Liver (tissue), 9 donors: ENCODE results near the gene IPMK. TPM values are rescaled to one million over a fixed set of nuclear protein-coding genes. Genes with fewer than 3 reads are reported as not detected.
A peak's percentile ranks its signal among the peaks of the same experiment; 100 is the strongest.

ENCODE experiments used
- DNase-seq: peaks from one replicate; pipeline ENCODE4 v3.0.0-alpha.2; 2017; ENCODE audit warnings: low spot score
- H3K27ac ChIP-seq, 2 donors: one replicate each; pipeline ENCODE4 v1.7.0; 2013; ENCODE audit warnings: inconsistent platforms in 2 of 2, low read length in 2 of 2, control low read depth in 1 of 2, low read depth in 1 of 2, mild to moderate bottlenecking in 1 of 2
- H3K27me3 ChIP-seq, 4 donors: one replicate each; pipeline versions ENCODE4 v1.6.1 to v1.7.0; 2013; ENCODE audit warnings: low read length in 3 of 4, inconsistent platforms in 1 of 4, mild to moderate bottlenecking in 1 of 4, moderate library complexity in 1 of 4; ENCODE audit not compliant: control insufficient read depth in 4 of 4, insufficient read depth in 4 of 4
- H3K36me3 ChIP-seq, 4 donors: one replicate each; pipeline versions ENCODE4 v1.6.1 to v1.7.0; 2013; ENCODE audit warnings: low read length in 3 of 4, mild to moderate bottlenecking in 3 of 4, low read depth in 1 of 4, moderate library complexity in 1 of 4; ENCODE audit not compliant: control insufficient read depth in 4 of 4, insufficient read depth in 3 of 4
- H3K4me1 ChIP-seq, 4 donors: one replicate each; pipeline versions ENCODE4 v1.6.1 to v1.7.0; 2013; ENCODE audit warnings: low read length in 3 of 4, mild to moderate bottlenecking in 3 of 4, moderate library complexity in 1 of 4; ENCODE audit not compliant: control insufficient read depth in 4 of 4, insufficient read depth in 4 of 4
- H3K4me3 ChIP-seq, 3 donors: one replicate each; pipeline versions ENCODE4 v1.6.1 to v1.7.0; 2013; ENCODE audit warnings: low read length in 3 of 3, control low read depth in 1 of 3, low read depth in 1 of 3, mild to moderate bottlenecking in 1 of 3
- H3K9ac ChIP-seq, 2 donors: one replicate each; pipeline ENCODE4 v1.7.0; 2013; ENCODE audit warnings: low read length in 2 of 2, mild to moderate bottlenecking in 2 of 2, moderate library complexity in 2 of 2, control low read depth in 1 of 2, low read depth in 1 of 2
- H3K9me3 ChIP-seq, 4 donors: one replicate each; pipeline versions ENCODE4 v1.6.1 to v1.7.0; 2013; ENCODE audit warnings: low read length in 3 of 4; ENCODE audit not compliant: control insufficient read depth in 4 of 4
- EGR1 ChIP-seq, 2 donors: IDR thresholded peaks; 2 replicates each; pipeline ENCODE4 v1.6.1; 2016 to 2018; ENCODE audit warnings: antibody characterized with exemption in 2 of 2, low read depth in 2 of 2
- FOXA1 ChIP-seq: IDR thresholded peaks from 2 replicates; pipeline ENCODE4 v1.6.1; 2016; ENCODE audit warnings: antibody characterized with exemption
- FOXA2 ChIP-seq: IDR thresholded peaks from 2 replicates; pipeline ENCODE4 v1.6.1; 2016; ENCODE audit warnings: antibody characterized with exemption
- GABPA ChIP-seq, 2 donors: IDR thresholded peaks in 1 of 2; conservative IDR thresholded peaks in 1 of 2; 2 replicates each; pipeline ENCODE4 v1.6.1; 2016; ENCODE audit warnings: antibody characterized with exemption in 2 of 2, mild to moderate bottlenecking in 1 of 2, moderate library complexity in 1 of 2
- HNF4A ChIP-seq, 2 donors: conservative IDR thresholded peaks; 2 replicates each; pipeline ENCODE4 v1.6.1; 2016; ENCODE audit warnings: antibody characterized with exemption in 2 of 2, mild to moderate bottlenecking in 2 of 2
- HNF4G ChIP-seq: IDR thresholded peaks from 2 replicates; pipeline ENCODE4 v1.6.1; 2016; ENCODE audit warnings: antibody characterized with exemption
- JUND ChIP-seq, 2 donors: IDR thresholded peaks; 2 replicates each; pipeline ENCODE4 v1.6.1; 2016; ENCODE audit warnings: antibody characterized with exemption in 2 of 2
- NR2F2 ChIP-seq: IDR thresholded peaks from 2 replicates; pipeline ENCODE4 v1.6.1; 2016; ENCODE audit warnings: antibody characterized with exemption
- RAD21 ChIP-seq, 2 donors: IDR thresholded peaks; 2 replicates each; pipeline ENCODE4 v1.6.1; 2016; ENCODE audit warnings: antibody characterized with exemption in 2 of 2, mild to moderate bottlenecking in 2 of 2
- RXRA ChIP-seq, 2 donors: IDR thresholded peaks; 2 replicates each; pipeline ENCODE4 v1.6.1; 2017 to 2018; ENCODE audit warnings: antibody characterized with exemption in 2 of 2, mild to moderate bottlenecking in 1 of 2
- SP1 ChIP-seq: IDR thresholded peaks from 2 replicates; pipeline ENCODE4 v1.6.1; 2018; ENCODE audit warnings: antibody characterized with exemption, mild to moderate bottlenecking
- TAF1 ChIP-seq: conservative IDR thresholded peaks from 2 replicates; pipeline ENCODE4 v1.6.1; 2016; ENCODE audit warnings: antibody characterized with exemption, mild to moderate bottlenecking
- YY1 ChIP-seq: IDR thresholded peaks from 2 replicates; pipeline ENCODE4 v1.6.1; 2016; ENCODE audit warnings: antibody characterized with exemption, mild to moderate bottlenecking
- WGBS: extraction: QIAGEN DNeasy Blood & Tissue Kit; methylation state at CpG from one replicate; pipeline ENCODE4 v1.1.7; 2013; 5-methylcytosine and 5-hydroxymethylcytosine counted together
- polyA plus RNA-seq, 2 donors: library from polyadenylated mRNA; stranded (reverse) in 1 of 2; unstranded in 1 of 2; fragments of 200-250 nt in 1 of 2; fragments of >200 nt in 1 of 2; fragmentation: Nextera tagmentation in 1 of 2; extraction: Ambion mirVana in 1 of 2; gene quantifications; one replicate each; pipeline versions ENCODE4 v1.2.1 to v1.2.3, GENCODE V29; 2013 to 2015
- total RNA-seq, 2 donors: library from RNA; depleted of rRNA; stranded (reverse); fragments of >200 nt; gene quantifications; one replicate each; pipeline ENCODE4 v1.2.3, GENCODE V29; 2014
- TF ChIP-seq, protein P1 (sequence below): IDR thresholded peaks from 2 replicates; pipeline ENCODE4 v1.6.1; 2016; ENCODE audit warnings: antibody characterized with exemption, mild to moderate bottlenecking
- TF ChIP-seq, protein P2 (sequence below): fragments of 150-350 bp; IDR thresholded peaks from 2 replicates; pipeline ENCODE4 v1.5.1; 2017; ENCODE audit warnings: improper control_type of control experiment, low read depth, low read length; ENCODE audit not compliant: missing input control
- TF ChIP-seq, protein P3 (sequence below): IDR thresholded peaks from 2 replicates; pipeline ENCODE4 v1.6.1; 2016; ENCODE audit warnings: antibody characterized with exemption
- TF ChIP-seq, protein P4 (sequence below): IDR thresholded peaks from 2 replicates; pipeline ENCODE4 v1.6.1; 2016; ENCODE audit warnings: antibody characterized with exemption
- TF ChIP-seq, protein P5 (sequence below): IDR thresholded peaks from 2 replicates; pipeline ENCODE4 v1.6.1; 2016; ENCODE audit warnings: antibody characterized with exemption
- donor health status: healthy.
- donor health status: healthy.
- donor health status: healthy.
- donor health status: healthy.
- donor health status: healthy.

Gene IPMK
- total and polyA plus RNA-seq, 4 donors: 1.4 to 5.2 (median 3.3) TPM

DNA sequence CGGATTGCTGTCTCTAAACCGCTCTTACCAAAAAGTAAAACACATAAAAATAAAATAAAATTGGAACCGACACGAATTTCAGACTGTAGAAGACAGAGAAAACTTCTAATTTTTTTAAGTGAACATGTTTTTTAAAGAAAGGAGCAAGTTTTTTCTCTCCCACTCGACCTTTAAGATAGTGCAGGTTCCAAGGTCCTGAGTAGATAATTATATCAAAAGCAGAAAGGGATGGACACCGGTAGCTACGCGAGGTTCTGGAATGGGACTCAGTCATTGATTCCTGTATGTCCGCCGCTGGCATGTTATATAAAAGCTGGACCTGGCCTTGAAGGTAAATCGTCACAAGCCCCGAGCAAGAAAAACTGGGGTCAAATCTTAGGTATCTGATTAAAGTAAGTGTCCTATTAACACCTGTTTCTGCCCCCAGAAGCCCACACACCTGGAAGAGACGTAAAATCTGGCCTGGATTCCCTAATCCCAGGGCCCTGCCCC, 806 bp upstream of the IPMK start:
- Histone ChIP-seq H3K36me3 (no peaks in the 10 kb centered on the region), H3K27ac (peak overlapping the region; percentile 95 to 98), H3K9ac (peak overlapping the region; percentile 77 to 92), H3K4me3 (peak overlapping the region; percentile 41 to 84 (median 71)), H3K9me3 (no peaks in the 10 kb centered on the region), H3K4me1 (peaks cover 3 to 21% (median 15%) of the 10 kb centered on the region in 4 donors), H3K27me3 (no peaks in the 10 kb centered on the region)
- no peak for DNase-seq
- WGBS: under 1% methylated on average over 13 of the region's 13 CpGs
- TF ChIP-seq NR2F2 (peak; percentile 16), RAD21 (IDR thresholded peaks at IDR 0.05) (no peak)

DNA sequence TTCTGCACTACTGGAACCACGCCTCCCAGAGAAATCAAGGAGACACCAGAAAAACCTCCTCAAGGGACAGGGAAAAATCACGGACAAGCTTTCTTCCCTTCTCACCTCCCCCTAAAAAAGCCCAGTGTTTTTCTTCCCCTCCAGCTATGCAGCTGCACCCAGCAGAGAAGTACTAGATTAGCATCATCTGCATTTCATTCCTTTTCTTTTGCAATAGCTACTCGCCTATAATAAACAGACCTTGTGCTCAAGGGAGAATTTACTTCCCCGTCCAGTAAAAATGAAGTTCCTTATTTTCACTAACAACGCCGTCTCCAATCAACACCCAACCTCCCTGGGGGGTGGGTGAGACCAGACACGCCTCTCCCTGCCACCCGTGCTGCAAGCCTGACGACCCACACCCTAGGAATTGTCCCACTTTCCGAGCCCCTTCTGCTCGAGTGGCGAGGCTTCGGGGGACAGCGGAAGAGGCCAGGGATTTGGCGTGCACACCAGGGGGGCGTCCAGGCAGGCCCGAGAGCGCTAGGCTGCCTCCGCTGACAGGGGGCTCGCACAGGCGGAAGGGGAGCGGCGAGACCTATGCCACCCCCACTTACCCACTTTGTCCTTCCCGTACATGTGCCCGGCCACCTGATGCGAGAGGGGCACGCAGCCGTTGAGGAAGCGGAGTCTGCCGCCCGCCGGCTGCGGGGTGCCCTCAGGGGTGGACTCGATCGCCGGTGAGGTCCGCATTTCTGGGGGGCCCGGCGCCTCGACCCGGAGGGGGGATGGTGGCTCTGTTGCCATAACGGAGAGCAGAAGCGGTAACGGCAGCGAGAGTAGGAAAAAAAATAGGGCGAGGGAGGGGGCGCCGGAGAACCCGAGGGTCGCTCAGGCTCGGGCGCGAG, 625 bp downstream of the IPMK start:
- no peaks in the 10 kb centered on the region for H3K9me3 ChIP-seq

More for the DNA sequence above, 625 bp downstream of the IPMK start:
- peak overlapping the region; percentile 75 to 86 for H3K9ac ChIP-seq
- H3K27ac ChIP-seq: peak overlapping the region; percentile 95 to 98
- H3K4me1 ChIP-seq: peaks cover 2 to 21% (median 15%) of the 10 kb centered on the region in 4 donors
- H3K36me3 ChIP-seq: no peaks in the 10 kb centered on the region
- peak overlapping the region; percentile 41 to 71 (median 63) for H3K4me3 ChIP-seq
- under 1% methylated on average over 53 of the region's 53 CpGs for WGBS
- no peak for TF ChIP-seq FOXA2
- TF ChIP-seq, protein P1, sequence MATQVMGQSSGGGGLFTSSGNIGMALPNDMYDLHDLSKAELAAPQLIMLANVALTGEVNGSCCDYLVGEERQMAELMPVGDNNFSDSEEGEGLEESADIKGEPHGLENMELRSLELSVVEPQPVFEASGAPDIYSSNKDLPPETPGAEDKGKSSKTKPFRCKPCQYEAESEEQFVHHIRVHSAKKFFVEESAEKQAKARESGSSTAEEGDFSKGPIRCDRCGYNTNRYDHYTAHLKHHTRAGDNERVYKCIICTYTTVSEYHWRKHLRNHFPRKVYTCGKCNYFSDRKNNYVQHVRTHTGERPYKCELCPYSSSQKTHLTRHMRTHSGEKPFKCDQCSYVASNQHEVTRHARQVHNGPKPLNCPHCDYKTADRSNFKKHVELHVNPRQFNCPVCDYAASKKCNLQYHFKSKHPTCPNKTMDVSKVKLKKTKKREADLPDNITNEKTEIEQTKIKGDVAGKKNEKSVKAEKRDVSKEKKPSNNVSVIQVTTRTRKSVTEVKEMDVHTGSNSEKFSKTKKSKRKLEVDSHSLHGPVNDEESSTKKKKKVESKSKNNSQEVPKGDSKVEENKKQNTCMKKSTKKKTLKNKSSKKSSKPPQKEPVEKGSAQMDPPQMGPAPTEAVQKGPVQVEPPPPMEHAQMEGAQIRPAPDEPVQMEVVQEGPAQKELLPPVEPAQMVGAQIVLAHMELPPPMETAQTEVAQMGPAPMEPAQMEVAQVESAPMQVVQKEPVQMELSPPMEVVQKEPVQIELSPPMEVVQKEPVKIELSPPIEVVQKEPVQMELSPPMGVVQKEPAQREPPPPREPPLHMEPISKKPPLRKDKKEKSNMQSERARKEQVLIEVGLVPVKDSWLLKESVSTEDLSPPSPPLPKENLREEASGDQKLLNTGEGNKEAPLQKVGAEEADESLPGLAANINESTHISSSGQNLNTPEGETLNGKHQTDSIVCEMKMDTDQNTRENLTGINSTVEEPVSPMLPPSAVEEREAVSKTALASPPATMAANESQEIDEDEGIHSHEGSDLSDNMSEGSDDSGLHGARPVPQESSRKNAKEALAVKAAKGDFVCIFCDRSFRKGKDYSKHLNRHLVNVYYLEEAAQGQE: no peak
- TF ChIP-seq RXRA (IDR thresholded peaks at IDR 0.05): no peak
- TF ChIP-seq, protein P2, sequence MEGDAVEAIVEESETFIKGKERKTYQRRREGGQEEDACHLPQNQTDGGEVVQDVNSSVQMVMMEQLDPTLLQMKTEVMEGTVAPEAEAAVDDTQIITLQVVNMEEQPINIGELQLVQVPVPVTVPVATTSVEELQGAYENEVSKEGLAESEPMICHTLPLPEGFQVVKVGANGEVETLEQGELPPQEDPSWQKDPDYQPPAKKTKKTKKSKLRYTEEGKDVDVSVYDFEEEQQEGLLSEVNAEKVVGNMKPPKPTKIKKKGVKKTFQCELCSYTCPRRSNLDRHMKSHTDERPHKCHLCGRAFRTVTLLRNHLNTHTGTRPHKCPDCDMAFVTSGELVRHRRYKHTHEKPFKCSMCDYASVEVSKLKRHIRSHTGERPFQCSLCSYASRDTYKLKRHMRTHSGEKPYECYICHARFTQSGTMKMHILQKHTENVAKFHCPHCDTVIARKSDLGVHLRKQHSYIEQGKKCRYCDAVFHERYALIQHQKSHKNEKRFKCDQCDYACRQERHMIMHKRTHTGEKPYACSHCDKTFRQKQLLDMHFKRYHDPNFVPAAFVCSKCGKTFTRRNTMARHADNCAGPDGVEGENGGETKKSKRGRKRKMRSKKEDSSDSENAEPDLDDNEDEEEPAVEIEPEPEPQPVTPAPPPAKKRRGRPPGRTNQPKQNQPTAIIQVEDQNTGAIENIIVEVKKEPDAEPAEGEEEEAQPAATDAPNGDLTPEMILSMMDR: no peak
- no peak for TF ChIP-seq JUND (IDR thresholded peaks at IDR 0.05)
- TF ChIP-seq GABPA (IDR thresholded peaks at IDR 0.05 in 1 of 2, conservative IDR thresholded peaks at IDR 0.05 in 1 of 2): no peak
- TF ChIP-seq, protein P3, sequence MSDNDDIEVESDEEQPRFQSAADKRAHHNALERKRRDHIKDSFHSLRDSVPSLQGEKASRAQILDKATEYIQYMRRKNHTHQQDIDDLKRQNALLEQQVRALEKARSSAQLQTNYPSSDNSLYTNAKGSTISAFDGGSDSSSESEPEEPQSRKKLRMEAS: no peak
- no peak for TF ChIP-seq NR2F2
- TF ChIP-seq, protein P4, sequence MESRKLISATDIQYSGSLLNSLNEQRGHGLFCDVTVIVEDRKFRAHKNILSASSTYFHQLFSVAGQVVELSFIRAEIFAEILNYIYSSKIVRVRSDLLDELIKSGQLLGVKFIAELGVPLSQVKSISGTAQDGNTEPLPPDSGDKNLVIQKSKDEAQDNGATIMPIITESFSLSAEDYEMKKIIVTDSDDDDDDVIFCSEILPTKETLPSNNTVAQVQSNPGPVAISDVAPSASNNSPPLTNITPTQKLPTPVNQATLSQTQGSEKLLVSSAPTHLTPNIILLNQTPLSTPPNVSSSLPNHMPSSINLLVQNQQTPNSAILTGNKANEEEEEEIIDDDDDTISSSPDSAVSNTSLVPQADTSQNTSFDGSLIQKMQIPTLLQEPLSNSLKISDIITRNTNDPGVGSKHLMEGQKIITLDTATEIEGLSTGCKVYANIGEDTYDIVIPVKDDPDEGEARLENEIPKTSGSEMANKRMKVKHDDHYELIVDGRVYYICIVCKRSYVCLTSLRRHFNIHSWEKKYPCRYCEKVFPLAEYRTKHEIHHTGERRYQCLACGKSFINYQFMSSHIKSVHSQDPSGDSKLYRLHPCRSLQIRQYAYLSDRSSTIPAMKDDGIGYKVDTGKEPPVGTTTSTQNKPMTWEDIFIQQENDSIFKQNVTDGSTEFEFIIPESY: no peak
- TF ChIP-seq, protein P5, sequence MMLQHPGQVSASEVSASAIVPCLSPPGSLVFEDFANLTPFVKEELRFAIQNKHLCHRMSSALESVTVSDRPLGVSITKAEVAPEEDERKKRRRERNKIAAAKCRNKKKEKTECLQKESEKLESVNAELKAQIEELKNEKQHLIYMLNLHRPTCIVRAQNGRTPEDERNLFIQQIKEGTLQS: no peak
- TF ChIP-seq FOXA1: no peak
- no peak for TF ChIP-seq YY1
- TF ChIP-seq EGR1 (IDR thresholded peaks at IDR 0.05; ENCODE audit: low read depth in 2 of 2): no peak
- TF ChIP-seq HNF4G: no peak
- no peak for TF ChIP-seq TAF1
- TF ChIP-seq SP1: no peak
- TF ChIP-seq HNF4A (conservative IDR thresholded peaks at IDR 0.05): no peak
- no peak for TF ChIP-seq RAD21 (IDR thresholded peaks at IDR 0.05)
- DNase-seq: peak; percentile 52
- no peaks in the 10 kb centered on the region for H3K27me3 ChIP-seq
